GM18511 (cell line): Measurements from ENCODE around the gene GID8.

Source experiments
- ATAC-seq: cut with Tn5 transposase; IDR thresholded peaks from one replicate; pipeline ENCODE4 v1.9.1; 2021; ENCODE audit warnings: mild to moderate bottlenecking, moderate library complexity; ENCODE audit not compliant: unreplicated experiment

The GID8 gene

GRCh38 chr20:62982124-62983075 lies 44.5 kb downstream of the GID8 start:
- no peak for ATAC-seq

GRCh38 chr20:62983210-62983609 lies 45.3 kb downstream of the GID8 start:
- no peak for ATAC-seq

- ATAC-seq: no peak
Measured at GRCh38 chr20:62984666-62985443, 46.9 kb downstream of the GID8 start.

GRCh38 chr20:62985444-62985778 lies 47.5 kb downstream of the GID8 start:
- ATAC-seq: no peak

- ATAC-seq: no peak
Measured at GRCh38 chr20:62986257-62986800, 48.4 kb downstream of the GID8 start.

- ATAC-seq: no peak
Measured at GRCh38 chr20:62987114-62987513, 49.2 kb downstream of the GID8 start.

- no peak for ATAC-seq
Measured at GRCh38 chr20:62989201-62989601, 51.3 kb downstream of the GID8 start.

GRCh38 chr20:62990306-62990825 lies 52.4 kb downstream of the GID8 start:
- no peak for ATAC-seq

- ATAC-seq: no peak
Measured at GRCh38 chr20:62991196-62991807, 53.4 kb downstream of the GID8 start.

GRCh38 chr20:62991863-62992262 lies 53.9 kb downstream of the GID8 start:
- no peak for ATAC-seq

GRCh38 chr20:62993856-62994494 lies 56.0 kb downstream of the GID8 start:
- no peak for ATAC-seq

- no peak for ATAC-seq
Measured at GRCh38 chr20:62994869-62995281, 56.9 kb downstream of the GID8 start.

- ATAC-seq: no peak
Measured at GRCh38 chr20:62995481-62995880, 57.5 kb downstream of the GID8 start.

- ATAC-seq: no peak
Measured at GRCh38 chr20:62995898-62996595, 58.1 kb downstream of the GID8 start.

- no peak for ATAC-seq
Measured at GRCh38 chr20:62996596-62996982, 58.6 kb downstream of the GID8 start.

GRCh38 chr20:62997417-62998035 lies 59.6 kb downstream of the GID8 start:
- no peak for ATAC-seq
